WTC11 (cell line): ENCODE results near the gene EBF3. TPM values are rescaled to one million over a fixed set of nuclear protein-coding genes. Genes with fewer than 3 reads are reported as not detected.

Experiments used
- ATAC-seq: fragments of 200-7000 bp; cut with Tn5 transposase; 2 replicates; pipeline ENCODE4 v1.10.0; 2021; ENCODE audit warnings: mild to moderate bottlenecking, moderate library complexity
- CTCF ChIA-PET: fragments of 300-600 bp; sonication (Branson Sonifier 250); formaldehyde crosslinking; loops from one replicate; lab custom pipeline; 2021; ENCODE audit warnings: antibody characterized with exemption; lab: Charles Lee
- POLR2A ChIA-PET: fragments of 350-600 bp; sonication (Branson Sonifier 250); formaldehyde crosslinking; loops from one replicate; lab custom pipeline; 2021; ENCODE audit warnings: antibody characterized with exemption; lab: Charles Lee
- DNase-seq: peaks from one replicate; pipeline ENCODE4 v3.0.0; 2021; ENCODE audit warnings: low spot score
- H3K27ac Mint-ChIP-seq: 2 replicates; pipeline ENCODE4 v1.8.0; 2021; ENCODE audit warnings: mixed read lengths
- H3K27me3 Mint-ChIP-seq: 2 replicates; pipeline ENCODE4 v1.8.0; 2021; ENCODE audit warnings: low read depth, mild to moderate bottlenecking, moderate library complexity, mixed read lengths
- H3K36me3 Mint-ChIP-seq: 2 replicates; pipeline ENCODE4 v1.8.0; 2021; ENCODE audit warnings: mixed read lengths
- H3K4me1 Mint-ChIP-seq: 2 replicates; pipeline ENCODE4 v1.8.0; 2022; ENCODE audit warnings: mixed read lengths
- H3K4me3 Mint-ChIP-seq: 2 replicates; pipeline ENCODE4 v1.8.0; 2021; ENCODE audit warnings: mild to moderate bottlenecking, moderate library complexity, mixed read lengths
- H3K9me3 Mint-ChIP-seq: 2 replicates; pipeline ENCODE4 v1.8.0; 2021; ENCODE audit warnings: mixed read lengths
- AR ChIP-seq: fragments of 250-450 bp; sonication (Bioruptor Pico); IDR thresholded peaks from 2 replicates; pipeline ENCODE4 v1.9.0; 2021; ENCODE audit warnings: mild to moderate bottlenecking
- CBFB ChIP-seq: sonication (generic); formaldehyde crosslinking; IDR thresholded peaks from 2 replicates; pipeline ENCODE4 v1.8.1; 2022; ENCODE audit warnings: mild to moderate bottlenecking, low read depth, missing genetic modification reagents
- CDX4 ChIP-seq: fragments of 250-450 bp; sonication (Bioruptor Pico); IDR thresholded peaks from 2 replicates; pipeline ENCODE4 v1.9.0; 2021; ENCODE audit warnings: moderate library complexity, mild to moderate bottlenecking, inconsistent platforms, borderline replicate concordance
- ELF4 ChIP-seq: sonication (generic); formaldehyde crosslinking; IDR thresholded peaks from 2 replicates; pipeline ENCODE4 v1.8.1; 2022; ENCODE audit warnings: low read depth, mild to moderate bottlenecking, moderate library complexity, missing genetic modification reagents
- EMX1 ChIP-seq: fragments of 250-450 bp; sonication (Bioruptor Pico); IDR thresholded peaks from 2 replicates; pipeline ENCODE4 v1.8.0; 2021; ENCODE audit warnings: mild to moderate bottlenecking
- FOXP1 ChIP-seq: sonication (generic); formaldehyde crosslinking; IDR thresholded peaks from 2 replicates; pipeline ENCODE4 v1.8.0; 2022; ENCODE audit warnings: missing genetic modification reagents, mild to moderate bottlenecking, moderate library complexity, borderline replicate concordance
- GRHL2 ChIP-seq: fragments of 250-450 bp; sonication (Bioruptor Pico); IDR thresholded peaks from 2 replicates; pipeline ENCODE4 v1.8.0; 2022; ENCODE audit warnings: mild to moderate bottlenecking, moderate library complexity; ENCODE audit not compliant: insufficient replicate concordance, severe bottlenecking
- HMGA2 ChIP-seq: fragments of 250-450 bp; sonication (Bioruptor Pico); IDR thresholded peaks from 2 replicates; pipeline ENCODE4 v1.4.0; 2021; ENCODE audit warnings: mild to moderate bottlenecking, moderate library complexity
- IRF1 ChIP-seq: sonication (generic); formaldehyde crosslinking; IDR thresholded peaks from 2 replicates; pipeline ENCODE4 v1.8.0; 2023; ENCODE audit warnings: missing genetic modification reagents
- JAZF1 ChIP-seq: fragments of 250-450 bp; sonication (Bioruptor Pico); IDR thresholded peaks from 2 replicates; pipeline ENCODE4 v1.9.0; 2021; ENCODE audit warnings: moderate library complexity, mild to moderate bottlenecking, inconsistent platforms
- JUN ChIP-seq: sonication (generic); formaldehyde crosslinking; IDR thresholded peaks from 2 replicates; pipeline ENCODE4 v1.8.0; 2023; ENCODE audit warnings: mild to moderate bottlenecking, missing genetic modification reagents
- KAT7 ChIP-seq: sonication (generic); formaldehyde crosslinking; IDR thresholded peaks from 2 replicates; pipeline ENCODE4 v1.8.1; 2023; ENCODE audit warnings: missing genetic modification reagents, mild to moderate bottlenecking, borderline replicate concordance
- NFATC4 ChIP-seq: fragments of 250-450 bp; sonication (Bioruptor Pico); IDR thresholded peaks from 2 replicates; pipeline ENCODE4 v1.9.0; 2021; ENCODE audit warnings: mild to moderate bottlenecking
- RELA ChIP-seq: sonication (generic); formaldehyde crosslinking; IDR thresholded peaks from 2 replicates; pipeline ENCODE4 v1.8.1; 2022; ENCODE audit warnings: missing genetic modification reagents, mild to moderate bottlenecking, borderline replicate concordance
- STAT6 ChIP-seq: sonication (generic); formaldehyde crosslinking; conservative IDR thresholded peaks from 2 replicates; pipeline ENCODE4 v1.8.1; 2023; ENCODE audit warnings: mild to moderate bottlenecking, low read depth, missing genetic modification reagents, moderate library complexity
- TCF7 ChIP-seq: sonication (generic); formaldehyde crosslinking; IDR thresholded peaks from 2 replicates; pipeline ENCODE4 v1.8.0; 2022; ENCODE audit warnings: mild to moderate bottlenecking, low read depth, missing genetic modification reagents, moderate library complexity
- TEAD1 ChIP-seq: sonication (generic); formaldehyde crosslinking; IDR thresholded peaks from 2 replicates; pipeline ENCODE4 v1.8.0; 2022; ENCODE audit warnings: mild to moderate bottlenecking, missing genetic modification reagents
- TEAD4 ChIP-seq: sonication (generic); formaldehyde crosslinking; IDR thresholded peaks from 2 replicates; pipeline ENCODE4 v1.8.0; 2022; ENCODE audit warnings: mild to moderate bottlenecking, missing genetic modification reagents
- ZBTB21 ChIP-seq: sonication (generic); formaldehyde crosslinking; IDR thresholded peaks from 2 replicates; pipeline ENCODE4 v1.8.1; 2023; ENCODE audit warnings: mild to moderate bottlenecking, missing genetic modification reagents, borderline replicate concordance
- ZNF121 ChIP-seq: sonication (generic); formaldehyde crosslinking; IDR thresholded peaks from 2 replicates; pipeline ENCODE4 v1.8.0; 2023; ENCODE audit warnings: missing genetic modification reagents
- ZNF263 ChIP-seq: sonication (generic); formaldehyde crosslinking; IDR thresholded peaks from 2 replicates; pipeline ENCODE4 v1.8.1; 2022; ENCODE audit warnings: low read depth, mild to moderate bottlenecking, moderate library complexity, missing genetic modification reagents
- ZNF317 ChIP-seq: sonication (generic); formaldehyde crosslinking; IDR thresholded peaks from 2 replicates; pipeline ENCODE4 v1.8.1; 2023; ENCODE audit warnings: low read depth, mild to moderate bottlenecking, moderate library complexity, missing genetic modification reagents, borderline replicate concordance
- ZNF423 ChIP-seq: fragments of 250-450 bp; sonication (Bioruptor Pico); IDR thresholded peaks from 2 replicates; pipeline ENCODE4 v2.1.2; 2022; ENCODE audit warnings: mild to moderate bottlenecking, moderate library complexity
- ZNF671 ChIP-seq: fragments of 250-450 bp; sonication (Bioruptor Pico); IDR thresholded peaks from 2 replicates; pipeline ENCODE4 v1.8.0; 2021; ENCODE audit warnings: mild to moderate bottlenecking
- total RNA-seq: library from RNA; stranded (reverse); gene quantifications from 3 replicates; pipeline ENCODE4 v1.2.3, GENCODE V29; 2021

Gene EBF3
- total RNA-seq, 1 experiment from 2014 or later = 1.2 TPM

GRCh38 chr10:129970465-129971364, 6.6 kb upstream of the EBF3 start:
- ChIA-PET POLR2A (no interaction called here), CTCF (interaction anchor here (0.6 to 7.0 kb wide), 22 partner anchors 13 to 940 kb away, joined by 3 to 40 read pairs (median 4); partner anchors contain the start of gene C10orf143)
- ATAC-seq (no peak), DNase-seq (peak; percentile 37)
- Mint-ChIP-seq H3K4me3 (peak overlapping the region; percentile 74), H3K4me1 (peaks cover 39% of the 10 kb centered on the region), H3K27me3 (peaks cover 93% of the 10 kb centered on the region), H3K36me3 (no peaks in the 10 kb centered on the region), H3K27ac (no peak overlapping the region), H3K9me3 (no peaks in the 10 kb centered on the region)
- no peak for TF ChIP-seq KAT7 (CRISPR knock-in tag)
- TF ChIP-seq ZBTB21 = no peak
- TF ChIP-seq ZNF121 (CRISPR knock-in tag) = no peak
- no peak for TF ChIP-seq CBFB (CRISPR knock-in tag)
- no peak for TF ChIP-seq NFATC4
- TF ChIP-seq EMX1 = no peak
- no peak for TF ChIP-seq TEAD4 (CRISPR knock-in tag)
- no peak for TF ChIP-seq FOXP1

- CTCF ChIA-PET = interaction anchor here (0.7 to 7.0 kb wide), 15 partner anchors 11 to 939 kb away, joined by 3 to 40 read pairs (median 4); partner anchors contain the start of gene C10orf143
- peak overlapping the region; percentile 74 for H3K4me3 Mint-ChIP-seq
Observed at GRCh38 chr10:129969911-129970464, 5.9 kb upstream of the EBF3 start.

GRCh38 chr10:129969184-129969910, 5.3 kb upstream of the EBF3 start:
- DNase-seq (peak; percentile 44), ATAC-seq (peak; percentile 1)
- no peaks in the 10 kb centered on the region for H3K9me3 Mint-ChIP-seq
- H3K4me3 Mint-ChIP-seq = peak overlapping the region; percentile 74
- ChIA-PET CTCF (interaction anchor here (0.6 to 7.0 kb wide), 16 partner anchors 10 to 1429 kb away, joined by 3 to 40 read pairs (median 4); partner anchors contain the start of gene C10orf143), POLR2A (interaction anchor here (0.6 kb wide), 1 partner anchor 569 kb away, joined by 4 read pairs; no protein-coding TSS in a partner anchor)
- H3K27ac Mint-ChIP-seq = no peak overlapping the region
- H3K4me1 Mint-ChIP-seq = peaks cover 43% of the 10 kb centered on the region
- H3K36me3 Mint-ChIP-seq = no peaks in the 10 kb centered on the region
- H3K27me3 Mint-ChIP-seq = peaks cover 93% of the 10 kb centered on the region
- TF ChIP-seq JAZF1 (CRISPR knock-in tag) (no peak), ZNF317 (CRISPR knock-in tag) (no peak), RELA (no peak), IRF1 (CRISPR knock-in tag) (no peak), TCF7 (CRISPR knock-in tag) (no peak), AR (no peak), STAT6 (CRISPR knock-in tag) (no peak), ZNF263 (CRISPR knock-in tag) (no peak), CDX4 (CRISPR knock-in tag) (no peak), ZNF671 (no peak), ELF4 (CRISPR knock-in tag) (no peak), CBFB (CRISPR knock-in tag) (no peak), JUN (no peak), ZNF423 (CRISPR knock-in tag) (no peak), TEAD1 (no peak)

More at GRCh38 chr10:129969911-129970464, 5.9 kb upstream of the EBF3 start:
- Mint-ChIP-seq H3K27me3 (peaks cover 93% of the 10 kb centered on the region), H3K9me3 (no peaks in the 10 kb centered on the region), H3K36me3 (no peaks in the 10 kb centered on the region), H3K4me1 (peaks cover 43% of the 10 kb centered on the region), H3K27ac (no peak overlapping the region)
- POLR2A ChIA-PET = no interaction called here
- ATAC-seq = no peak
- DNase-seq = no peak
- TF ChIP-seq RELA (no peak), HMGA2 (CRISPR knock-in tag) (no peak), ZNF263 (CRISPR knock-in tag) (no peak), GRHL2 (no peak)
